GM18873 (cell line): Measurements from ENCODE around the gene KRTAP10-12.

ENCODE experiments used
- ATAC-seq: cut with Tn5 transposase; IDR thresholded peaks from one replicate; pipeline ENCODE4 v1.9.1; 2021; ENCODE audit warnings: mild to moderate bottlenecking, moderate library complexity, moderate number of reproducible peaks; ENCODE audit not compliant: unreplicated experiment, low FRiP score

The KRTAP10-12 gene

DNA sequence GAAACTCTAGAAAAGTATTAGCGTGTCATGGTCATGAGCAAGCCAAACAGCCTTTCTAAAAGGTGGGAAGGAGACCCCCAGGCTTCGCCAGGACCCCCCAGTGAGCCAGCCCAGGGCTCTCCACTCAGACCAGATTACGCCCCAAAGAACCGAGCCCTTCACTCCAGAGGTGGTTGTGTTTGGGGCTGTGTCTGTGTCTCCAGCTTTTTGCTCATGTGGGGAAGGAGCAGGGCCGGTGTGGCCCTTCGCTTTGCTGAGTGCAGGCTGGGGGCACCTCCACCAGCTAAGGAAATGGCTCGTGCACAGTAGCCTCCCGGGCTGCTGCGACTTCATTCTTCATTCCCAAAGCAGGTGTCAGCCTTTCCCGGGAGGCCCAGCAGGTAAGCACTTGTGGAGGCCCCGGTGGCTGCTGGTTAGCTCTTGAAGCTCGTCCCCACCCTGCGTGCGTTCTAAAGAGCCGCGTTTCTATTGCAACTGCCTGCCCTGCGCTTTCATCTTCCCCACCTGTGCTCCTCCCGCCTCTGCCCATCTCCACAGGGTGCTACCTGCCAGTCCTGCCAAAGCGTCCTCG lies 13.9 kb downstream of the KRTAP10-12 start:
- no peak for ATAC-seq

DNA sequence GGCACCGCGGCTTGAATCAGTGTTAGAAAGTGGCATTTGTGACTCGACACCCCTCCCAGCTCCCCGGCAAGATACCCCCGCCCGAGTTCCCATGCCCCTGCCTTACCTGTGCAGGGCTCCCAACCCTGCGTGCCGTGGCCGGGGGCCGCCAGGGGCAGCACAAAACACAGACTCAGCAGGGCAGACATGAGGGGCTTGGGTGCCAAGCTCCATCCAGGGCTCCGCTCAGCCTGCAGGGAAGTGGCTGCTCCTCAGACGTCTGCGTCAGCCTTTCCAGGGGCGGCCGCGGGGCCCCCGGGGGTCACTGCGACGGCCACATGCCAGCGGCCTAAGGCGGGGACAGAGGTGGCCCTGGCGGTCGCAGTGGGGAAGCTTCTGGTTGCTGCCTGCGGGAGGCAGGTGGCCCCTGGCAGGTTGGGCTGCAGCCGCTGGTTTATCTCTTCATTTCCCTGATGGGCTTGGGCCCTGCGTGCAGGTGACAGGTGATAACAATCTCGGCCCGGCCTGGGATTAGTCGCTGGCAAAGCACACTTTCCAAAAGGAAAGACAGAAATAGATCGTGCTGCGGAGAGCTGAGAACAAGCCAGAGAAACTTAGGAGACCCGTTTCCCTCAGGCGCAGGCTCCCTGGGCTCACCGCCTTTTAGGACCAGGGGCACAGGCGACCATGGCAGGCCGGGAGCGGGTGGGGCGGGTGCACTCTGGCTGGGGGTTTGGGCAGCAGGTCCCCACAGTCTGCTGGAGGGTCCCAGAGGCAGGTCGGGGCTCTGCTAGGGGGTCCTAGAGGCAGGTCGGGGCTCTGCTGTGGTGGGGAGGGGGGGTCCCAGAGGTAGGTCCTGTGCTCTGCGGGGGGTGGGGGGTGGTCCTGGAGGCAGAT lies 14.6 kb downstream of the KRTAP10-12 start, which contains the start of gene TSPEAR:
TSS of gene TSPEAR (minus strand) at position 246 of the 876 bp plus-strand sequence. CDS start at position 188, 58 bp downstream.
- ATAC-seq: no peak

DNA sequence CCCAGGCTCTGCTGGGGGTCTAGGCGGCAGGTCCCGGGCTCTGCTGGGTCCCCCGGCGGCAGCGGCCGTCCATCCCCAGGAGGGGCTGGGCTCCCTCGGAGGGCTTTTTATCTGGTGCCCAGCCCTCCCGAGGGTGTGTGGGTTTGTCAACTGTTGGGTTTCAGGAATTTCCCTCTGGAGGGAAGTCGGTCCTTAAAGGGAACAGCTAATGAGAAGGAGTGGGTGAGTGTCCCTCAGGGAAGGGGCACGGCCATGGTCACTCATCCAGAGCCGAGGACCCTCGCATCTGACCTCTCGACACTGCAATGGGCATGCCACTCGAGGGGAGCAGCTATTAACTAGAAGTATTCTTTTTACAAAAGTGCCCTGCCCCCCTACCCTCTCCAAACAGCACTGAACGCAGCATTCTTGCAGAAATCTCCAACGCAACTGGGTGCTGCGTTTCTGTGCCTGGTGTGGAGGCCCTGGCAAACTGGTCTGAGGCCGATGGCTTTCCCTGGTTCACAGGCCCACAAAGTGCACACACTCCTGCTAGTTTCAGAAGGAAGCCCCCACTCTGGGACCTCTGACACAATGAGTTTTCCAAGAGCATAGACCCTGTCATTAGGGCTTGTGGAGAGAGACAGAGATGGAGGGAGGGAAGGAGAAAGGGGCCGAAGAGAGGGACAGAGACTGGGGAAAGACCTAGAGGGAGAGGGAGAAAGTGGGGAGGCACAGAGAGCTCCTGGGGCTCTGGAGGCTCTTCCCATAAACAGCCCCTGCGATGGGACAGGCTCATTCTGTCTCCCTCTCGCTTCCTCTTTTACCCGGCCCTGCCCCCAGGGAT lies 15.4 kb downstream of the KRTAP10-12 start:
- no peak for ATAC-seq

DNA sequence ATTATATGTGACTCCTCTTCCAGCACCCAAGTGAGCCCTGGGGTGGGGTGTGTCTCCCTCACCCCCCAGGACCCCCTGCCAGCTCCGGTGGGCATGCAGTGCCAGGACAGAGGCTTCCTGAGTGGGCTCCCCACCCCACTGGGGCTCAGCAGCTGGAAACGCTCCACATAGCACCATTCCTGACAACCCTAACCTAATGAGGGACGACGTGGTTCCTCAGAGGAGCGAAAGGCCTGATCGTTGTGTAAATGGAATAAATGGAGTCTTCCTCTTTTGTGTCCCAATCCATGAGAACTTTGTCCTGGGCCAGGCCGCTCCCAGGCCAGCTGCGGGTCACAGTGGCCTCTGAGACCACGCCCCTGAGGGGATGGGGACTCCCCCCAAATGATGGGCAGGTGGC lies 16.2 kb downstream of the KRTAP10-12 start:
- no peak for ATAC-seq

DNA sequence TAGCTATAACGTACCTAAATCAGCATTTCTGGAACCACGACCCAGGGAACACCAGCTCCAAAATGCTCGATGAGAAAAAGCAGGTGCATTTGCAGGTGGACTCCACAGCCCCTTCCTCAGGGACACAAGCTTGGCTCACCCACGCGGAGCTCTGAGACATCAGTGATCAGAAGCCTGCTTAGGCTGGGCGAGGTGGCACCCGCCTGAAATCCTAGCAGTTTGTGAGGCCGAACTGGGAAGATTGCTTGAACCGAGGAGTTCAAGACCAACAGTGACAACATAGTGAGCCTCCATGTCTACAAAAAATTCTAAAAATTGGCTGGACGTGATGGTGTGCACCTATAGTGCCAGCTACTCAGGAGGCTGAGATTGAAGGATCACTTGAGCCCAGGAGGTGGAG lies 16.9 kb downstream of the KRTAP10-12 start:
- no peak for ATAC-seq

DNA sequence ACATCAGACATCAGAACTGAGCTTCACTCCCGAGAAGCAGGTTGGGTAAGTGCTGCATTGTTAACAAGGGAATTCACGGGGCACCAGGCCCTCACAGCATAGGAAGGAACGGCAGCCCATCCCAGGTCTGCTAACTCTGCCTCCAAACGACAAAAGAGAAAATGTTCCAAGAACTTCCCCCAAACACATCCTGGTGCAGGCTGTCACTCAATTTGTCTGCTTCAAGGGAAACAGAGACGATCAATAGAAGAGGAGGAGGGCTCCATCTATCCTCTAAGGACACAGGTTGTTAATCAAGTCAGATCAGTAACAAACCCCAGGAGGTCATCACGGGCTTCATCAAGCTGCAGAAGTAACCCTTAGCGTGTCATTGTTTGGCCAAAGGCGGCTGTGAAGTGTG lies 17.9 kb downstream of the KRTAP10-12 start:
- no peak for ATAC-seq

DNA sequence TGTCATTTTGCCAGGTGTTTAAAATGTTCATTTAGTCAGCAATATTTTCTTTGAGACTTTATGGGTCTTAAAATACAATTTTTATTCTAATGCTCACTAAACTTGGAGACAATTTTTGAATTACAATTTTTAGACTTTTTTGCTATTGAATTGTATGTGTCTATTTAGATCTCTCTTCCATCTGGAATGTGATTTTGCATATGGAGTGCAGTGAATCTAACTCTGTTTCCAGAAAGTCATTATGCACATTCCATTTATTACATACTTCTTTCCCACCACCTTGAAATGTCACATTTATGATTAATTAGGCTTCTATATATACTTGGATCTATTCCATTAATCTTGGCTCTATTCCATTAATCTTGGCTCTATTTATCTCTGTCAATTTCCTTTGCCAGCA lies 20.0 kb downstream of the KRTAP10-12 start:
- no peak for ATAC-seq

DNA sequence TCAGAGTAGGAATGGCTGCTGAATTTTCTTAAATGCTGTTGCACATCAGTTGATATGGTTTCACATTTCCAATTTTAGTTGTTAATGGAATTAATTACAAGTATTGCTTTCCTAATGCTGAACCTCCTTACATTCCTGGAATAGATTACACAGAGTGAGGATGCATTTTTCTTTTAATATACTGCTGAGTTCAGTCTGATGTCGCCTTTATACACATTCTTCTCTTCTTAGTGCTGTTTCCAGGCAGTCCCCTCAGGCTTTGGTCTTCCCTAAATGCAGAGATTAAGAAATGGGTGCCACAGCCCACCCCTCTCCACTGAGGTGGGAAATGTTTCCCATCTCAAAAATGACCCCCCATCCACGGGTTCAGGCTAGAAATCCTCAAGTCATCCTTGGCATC lies 21.1 kb downstream of the KRTAP10-12 start:
- ATAC-seq: no peak

DNA sequence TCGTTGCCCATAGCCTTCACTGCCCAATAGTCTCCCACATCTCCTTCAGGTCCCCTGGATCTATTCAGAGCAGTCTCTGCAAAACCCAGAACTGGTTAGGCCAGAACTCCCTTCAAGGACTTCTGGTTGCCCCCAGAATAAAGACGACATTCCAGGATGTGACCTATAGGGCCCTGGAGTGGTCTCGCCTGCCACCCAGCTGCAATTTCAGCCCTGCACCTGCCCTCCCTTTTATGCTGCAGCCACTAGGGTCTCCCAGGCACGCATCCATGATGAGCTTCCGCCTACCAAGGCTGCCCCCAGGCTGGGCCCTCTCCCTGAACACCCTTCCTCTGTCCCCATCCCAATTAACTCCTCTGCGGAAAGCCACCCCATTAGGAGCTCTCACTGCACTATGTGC lies 21.6 kb downstream of the KRTAP10-12 start:
- ATAC-seq: no peak

DNA sequence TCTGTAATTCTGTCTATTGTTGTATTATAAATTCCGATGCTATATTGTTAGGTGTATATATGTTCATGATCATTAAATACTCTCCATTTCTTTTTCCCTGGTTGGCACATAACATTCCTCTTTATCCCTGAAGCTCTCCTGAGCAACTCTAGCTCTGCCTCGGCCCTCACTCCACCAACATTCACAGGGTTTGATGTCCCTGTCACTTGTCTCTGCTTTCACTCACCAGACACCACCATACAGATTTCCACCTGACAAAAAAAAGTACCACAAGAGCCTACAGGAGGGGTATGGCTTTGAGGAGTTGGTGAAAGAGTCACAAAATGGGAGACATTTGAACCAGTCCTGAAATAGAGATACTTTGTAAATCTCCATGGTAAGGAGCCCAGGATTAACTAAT lies 23.2 kb downstream of the KRTAP10-12 start:
- ATAC-seq: no peak

DNA sequence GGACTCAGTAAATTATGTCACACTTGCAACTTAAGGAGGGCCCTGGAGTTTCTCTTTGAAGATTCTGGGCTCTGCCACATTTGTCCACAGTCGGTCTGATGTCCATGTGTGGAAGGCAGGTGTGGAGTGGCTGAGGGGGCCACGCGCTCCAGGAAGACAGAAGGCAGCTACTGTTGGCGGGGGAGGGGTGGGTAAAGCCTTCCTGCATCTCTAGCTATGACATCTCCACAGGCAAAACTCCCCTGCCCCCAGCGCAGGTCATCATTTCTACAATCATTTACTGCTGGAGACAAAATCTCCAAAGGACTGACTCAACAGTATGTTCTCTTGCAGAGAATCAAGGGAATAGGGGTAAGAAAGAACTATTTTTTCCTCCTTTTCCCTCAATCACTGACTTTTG lies 25.8 kb downstream of the KRTAP10-12 start:
- no peak for ATAC-seq

DNA sequence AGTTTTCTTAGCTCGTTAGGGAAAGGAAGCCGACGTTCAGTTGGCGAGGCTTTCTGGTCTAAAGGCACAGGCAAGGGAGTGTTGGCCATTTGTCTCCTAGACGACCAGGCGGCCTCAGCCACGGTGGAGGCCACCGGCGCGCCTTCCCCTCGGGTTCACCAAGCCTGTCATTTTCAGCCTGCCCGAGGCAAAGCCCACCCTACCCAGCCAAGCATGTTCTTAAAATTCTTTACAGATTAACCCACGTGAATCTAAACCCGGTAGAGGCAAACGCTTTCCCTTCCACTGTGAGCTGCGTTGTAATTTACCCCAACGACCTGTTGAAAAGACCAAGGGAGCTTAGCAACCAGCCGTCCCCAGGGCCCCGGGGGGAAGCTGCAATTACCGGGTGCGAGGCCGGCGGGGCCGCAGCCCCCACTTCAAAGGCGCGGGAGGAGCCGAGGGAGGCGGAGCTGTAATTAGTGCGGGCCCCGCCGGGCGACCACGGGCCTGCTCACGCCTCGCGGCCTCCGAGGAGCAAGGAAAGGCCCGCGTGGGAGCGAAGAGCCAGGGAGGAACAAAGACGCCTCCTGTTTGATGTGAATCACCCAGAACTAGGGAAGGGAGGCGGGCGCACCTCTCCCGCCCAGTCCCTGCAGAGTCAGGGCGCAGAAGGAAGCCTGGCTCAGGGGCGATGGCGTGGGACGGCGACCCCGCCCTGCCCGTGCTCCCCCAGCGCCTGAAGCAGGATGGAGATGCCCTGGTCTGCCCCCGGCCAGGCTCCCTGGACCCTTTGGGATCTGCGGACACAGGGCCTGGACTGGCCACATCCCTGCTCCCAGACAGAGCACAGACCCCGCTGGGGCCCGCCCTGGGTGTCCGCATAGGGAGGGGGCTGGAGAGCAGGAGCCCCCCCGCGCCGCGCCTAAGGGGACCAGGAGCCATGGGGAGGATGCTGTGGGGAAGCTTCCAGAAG lies 26.5 kb downstream of the KRTAP10-12 start:
- no peak for ATAC-seq

DNA sequence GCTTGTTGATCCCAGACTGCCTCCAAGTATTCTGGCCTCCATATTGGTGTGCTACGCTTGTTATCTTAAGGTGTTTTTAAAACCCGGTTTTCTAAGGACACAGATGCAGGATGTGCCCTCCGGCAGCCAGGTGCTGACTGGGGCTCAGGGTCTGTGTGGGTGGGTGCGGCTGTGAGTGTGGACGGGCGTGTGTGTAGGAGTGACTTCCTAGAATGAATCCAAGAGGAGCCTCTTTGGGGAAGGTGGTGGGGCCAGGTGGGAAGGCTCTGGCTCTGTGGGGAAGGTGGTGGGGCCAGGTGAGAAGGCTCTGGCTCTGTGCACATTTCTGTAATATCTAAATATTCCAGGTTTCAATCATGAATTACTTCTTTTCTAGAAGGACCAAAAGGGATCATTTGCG lies 27.2 kb downstream of the KRTAP10-12 start:
- no peak for ATAC-seq

DNA sequence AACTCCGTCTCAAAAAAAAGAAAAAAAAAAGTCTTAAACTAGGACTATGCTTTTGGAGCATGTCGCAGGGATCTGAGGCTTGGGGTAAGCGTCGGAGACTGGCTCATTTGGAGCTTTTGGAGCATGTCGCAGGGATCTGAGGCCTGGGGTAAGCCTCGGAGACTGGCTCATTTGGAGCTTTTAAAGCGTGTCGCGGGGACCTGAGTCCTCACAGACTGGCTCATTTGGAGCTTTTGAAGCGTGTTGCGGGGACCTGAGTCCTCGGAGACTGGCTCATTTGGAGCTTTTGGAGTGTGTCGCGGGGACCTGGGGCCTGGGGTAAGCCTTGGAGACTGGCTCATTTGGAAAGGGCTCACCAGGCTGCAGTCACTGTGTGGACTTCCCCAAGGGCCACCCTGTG lies 28.0 kb downstream of the KRTAP10-12 start:
- ATAC-seq: no peak

DNA sequence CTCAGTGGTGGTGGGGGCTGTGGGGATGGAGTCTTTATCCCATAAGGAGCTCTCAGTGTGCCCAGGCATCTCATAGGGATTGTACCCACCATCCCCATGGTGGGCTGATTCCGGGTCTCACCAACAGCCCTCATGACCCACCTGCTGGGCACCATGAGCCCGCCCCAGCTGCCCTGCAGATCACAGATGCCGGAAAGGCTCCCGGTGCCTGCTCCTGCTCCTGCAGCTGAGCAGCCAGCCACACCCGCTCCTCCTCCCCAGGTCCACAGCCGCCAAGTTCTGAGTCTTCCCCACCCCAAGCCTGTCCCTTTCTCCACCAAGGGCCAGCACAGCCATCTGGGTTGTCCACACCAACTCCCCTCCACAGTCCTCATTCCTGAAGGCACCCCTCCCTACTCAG lies 29.9 kb downstream of the KRTAP10-12 start:
- ATAC-seq: no peak

DNA sequence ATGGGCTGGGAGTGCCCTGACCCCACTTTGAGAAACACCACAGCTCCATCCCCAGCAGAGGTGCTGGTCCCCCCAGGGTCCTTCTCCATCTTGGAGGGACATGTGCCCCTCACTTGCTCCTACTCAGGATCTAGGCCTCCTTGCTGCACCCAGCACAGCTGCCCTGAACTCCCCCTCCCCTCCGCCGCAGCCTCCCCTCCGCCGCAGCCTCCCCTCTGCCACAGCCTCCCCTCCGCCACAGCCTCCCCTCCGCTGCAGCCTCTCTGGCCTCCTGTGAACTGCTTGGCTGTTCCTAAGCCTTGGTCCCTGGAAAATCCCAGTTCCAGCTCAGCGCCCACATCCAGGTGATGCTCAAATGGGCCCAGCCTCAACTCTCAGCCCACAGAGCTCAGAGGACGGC lies 30.3 kb downstream of the KRTAP10-12 start:
- ATAC-seq: no peak

DNA sequence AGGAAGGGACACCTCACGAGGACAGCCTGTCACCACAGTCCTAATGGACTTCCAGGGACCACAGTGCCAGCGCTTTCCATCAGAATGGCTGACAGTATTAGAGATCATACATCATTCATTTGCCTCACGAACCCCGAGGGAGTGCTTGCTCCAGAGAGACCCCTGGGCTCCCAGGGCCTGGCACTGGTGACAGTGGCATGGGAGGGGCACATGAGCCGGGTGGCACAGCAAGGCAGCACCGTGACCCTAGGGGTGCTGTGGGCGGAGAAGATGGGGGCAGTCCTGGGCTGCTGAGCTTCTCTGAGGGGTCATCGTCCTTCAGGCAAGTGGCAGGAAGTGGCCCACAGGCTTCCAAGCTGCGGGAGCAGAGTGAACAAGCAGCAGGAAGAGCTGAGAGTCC lies 30.8 kb downstream of the KRTAP10-12 start:
- no peak for ATAC-seq

DNA sequence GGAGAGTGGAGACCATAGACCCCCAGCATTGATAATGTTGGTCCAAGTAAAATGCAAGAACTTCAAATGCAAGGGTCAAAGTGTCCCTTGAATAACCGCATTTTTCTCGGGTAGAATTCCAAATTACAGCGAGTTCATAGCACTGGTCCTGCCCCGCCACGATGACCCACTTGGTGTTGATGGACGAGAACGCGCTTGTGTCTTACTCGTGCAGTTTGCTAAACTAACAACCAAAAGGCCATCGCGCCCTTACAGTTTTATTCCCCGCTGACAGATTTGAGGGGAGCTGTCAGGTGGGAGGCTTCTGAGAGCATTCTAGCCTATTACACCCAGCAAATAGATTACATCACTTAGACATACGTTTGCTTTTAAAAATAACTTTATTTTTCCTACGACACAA lies 31.7 kb downstream of the KRTAP10-12 start:
- no peak for ATAC-seq

DNA sequence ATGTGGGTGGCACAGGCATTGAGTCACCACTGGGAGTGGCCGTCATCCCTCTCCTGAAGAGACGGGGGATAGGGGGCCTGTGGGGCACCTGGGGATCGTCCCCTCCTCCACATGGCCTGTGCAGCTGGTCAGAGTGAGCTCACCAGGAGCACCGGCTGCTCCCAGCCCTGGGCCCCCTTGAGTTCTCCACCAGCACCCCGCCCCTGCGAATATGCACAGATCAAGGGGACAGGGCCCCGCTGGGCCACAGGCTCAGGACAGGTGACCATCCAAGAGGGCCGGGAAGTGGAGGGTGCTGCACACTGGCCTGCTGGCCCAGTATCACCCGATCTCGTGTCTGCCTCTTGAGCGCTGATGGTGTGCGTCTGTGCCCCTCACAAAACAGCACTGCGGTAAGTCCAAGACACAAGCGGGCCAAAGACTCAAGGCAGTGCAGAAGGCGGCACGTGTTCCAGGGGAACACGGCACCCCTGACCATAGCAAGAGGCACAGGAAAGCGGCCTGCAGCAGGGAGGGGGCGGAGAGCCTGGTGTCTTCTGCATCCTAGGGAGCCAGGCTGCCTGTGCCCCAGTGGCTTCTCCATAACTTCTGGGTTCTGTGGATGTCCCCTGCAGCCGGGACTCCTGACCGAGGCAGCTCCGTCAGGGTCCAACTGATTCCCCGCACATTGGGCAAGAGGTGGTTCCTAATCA lies 32.5 kb downstream of the KRTAP10-12 start:
- ATAC-seq: no peak

DNA sequence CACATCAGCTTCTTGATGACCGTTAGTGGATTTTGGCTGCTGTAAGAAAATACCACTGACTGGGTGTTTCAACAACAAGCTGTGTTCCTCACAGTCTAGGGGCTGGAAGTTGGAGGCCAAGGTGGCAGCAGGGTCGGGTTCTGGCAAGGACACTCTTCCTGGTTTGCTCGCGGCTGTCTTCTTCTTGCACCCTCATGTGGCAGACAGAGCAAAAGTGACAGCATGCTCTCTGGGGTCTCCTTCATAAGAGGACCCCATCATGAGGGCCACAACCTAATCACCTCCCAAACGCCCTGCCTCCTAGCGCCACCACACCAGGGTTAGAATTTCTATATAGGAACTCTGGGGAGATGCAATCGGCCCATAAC lies 33.0 kb downstream of the KRTAP10-12 start:
- no peak for ATAC-seq
